Mesothelial cell of epicardium (in vitro differentiated cells): Measurements from ENCODE around the gene PHF23. TPM values are rescaled to one million over a fixed set of nuclear protein-coding genes. Genes with fewer than 3 reads are reported as not detected.
"Not testable (repeated sequence)": the region's sequence is repeated elsewhere in the genome, so short reads cannot be mapped to it uniquely, and the experiment has no call there.

Experiments
- DNase-seq, 2 experiments: peaks; one replicate each; pipeline ENCODE4 v3.0.0; 2021; ENCODE audit warnings: low spot score in 2 of 2; ENCODE audit not compliant: unreplicated experiment in 2 of 2
- H3K27ac Mint-ChIP-seq: 2 replicates; pipeline ENCODE4 v1.8.0; 2021; ENCODE audit warnings: mixed read lengths
- H3K27me3 Mint-ChIP-seq: 2 replicates; pipeline ENCODE4 v1.8.0; 2021; ENCODE audit warnings: low read depth, mixed read lengths
- H3K36me3 Mint-ChIP-seq: 2 replicates; pipeline ENCODE4 v1.8.0; 2021; ENCODE audit warnings: mixed read lengths
- H3K4me1 Mint-ChIP-seq: 2 replicates; pipeline ENCODE4 v1.8.0; 2021; ENCODE audit warnings: mixed read lengths
- H3K4me3 Mint-ChIP-seq: 2 replicates; pipeline ENCODE4 v1.8.0; 2021; ENCODE audit warnings: mild to moderate bottlenecking, moderate library complexity, mixed read lengths
- H3K9me3 Mint-ChIP-seq: 2 replicates; pipeline ENCODE4 v1.8.0; 2021; ENCODE audit warnings: mixed read lengths
- CTCF ChIP-seq: fragments of 200-600 bp; sonication (generic); IDR thresholded peaks from one replicate; pipeline ENCODE4 v1.5.0; 2021; ENCODE audit warnings: antibody characterized with exemption; ENCODE audit not compliant: unreplicated experiment
- total RNA-seq: library from RNA; stranded (reverse); gene quantifications from 3 replicates; pipeline ENCODE4 v1.2.1, GENCODE V29; 2021

Gene PHF23
- total RNA-seq, 1 donor from 2014 or later, result 57.1 TPM

GRCh38 chr17:7249830-7250229 lies 10.6 kb upstream of the PHF23 start:
- H3K4me1 Mint-ChIP-seq, result peaks cover 31% of the 10 kb centered on the region
- DNase-seq, result no peak
- H3K36me3 Mint-ChIP-seq, result peaks cover 15% of the 10 kb centered on the region
- no peak for TF ChIP-seq CTCF
- H3K4me3 Mint-ChIP-seq, result peak overlapping the region; percentile 87
- no peaks in the 10 kb centered on the region for H3K9me3 Mint-ChIP-seq
- H3K27me3 Mint-ChIP-seq, result no peaks in the 10 kb centered on the region
- peak overlapping the region; percentile 39 for H3K27ac Mint-ChIP-seq

- H3K36me3 Mint-ChIP-seq, result peaks cover 14% of the 10 kb centered on the region
- no peak for DNase-seq
- H3K4me1 Mint-ChIP-seq, result peaks cover 31% of the 10 kb centered on the region
- H3K27ac Mint-ChIP-seq, result peak overlapping the region; percentile 37
- H3K4me3 Mint-ChIP-seq, result peak overlapping the region; percentile 39
- no peaks in the 10 kb centered on the region for H3K9me3 Mint-ChIP-seq
- TF ChIP-seq CTCF, result no peak
- H3K27me3 Mint-ChIP-seq, result no peaks in the 10 kb centered on the region
Observed at GRCh38 chr17:7249214-7249613, 10.0 kb upstream of the PHF23 start.

GRCh38 chr17:7248796-7249195 lies 9.5 kb upstream of the PHF23 start:
- no peak for TF ChIP-seq CTCF
- peaks cover 31% of the 10 kb centered on the region for H3K4me1 Mint-ChIP-seq
- no peak overlapping the region for H3K4me3 Mint-ChIP-seq
- no peaks in the 10 kb centered on the region for H3K27me3 Mint-ChIP-seq
- no peak for DNase-seq
- no peak overlapping the region for H3K27ac Mint-ChIP-seq
- H3K36me3 Mint-ChIP-seq, result peaks cover 14% of the 10 kb centered on the region
- no peaks in the 10 kb centered on the region for H3K9me3 Mint-ChIP-seq

- Mint-ChIP-seq H3K9me3 (no peaks in the 10 kb centered on the region), H3K27ac (no peak overlapping the region), H3K36me3 (peaks cover 14% of the 10 kb centered on the region), H3K4me3 (no peak overlapping the region), H3K4me1 (peaks cover 30% of the 10 kb centered on the region), H3K27me3 (no peaks in the 10 kb centered on the region)
- no peak for TF ChIP-seq CTCF
- DNase-seq, result no peak
Observed at GRCh38 chr17:7246779-7247178, 7.5 kb upstream of the PHF23 start.

GRCh38 chr17:7243838-7244237 lies 4.6 kb upstream of the PHF23 start:
- H3K4me3 Mint-ChIP-seq, result peak overlapping the region; percentile 95
- H3K9me3 Mint-ChIP-seq, H3K27ac Mint-ChIP-seq, H3K27me3 Mint-ChIP-seq, DNase-seq: not testable (repeated sequence)
- H3K4me1 Mint-ChIP-seq, result peaks cover 33% of the 10 kb centered on the region
- H3K36me3 Mint-ChIP-seq, result peaks cover 21% of the 10 kb centered on the region

- Mint-ChIP-seq H3K27ac (peak overlapping the region; percentile 99), H3K36me3 (peaks cover 21% of the 10 kb centered on the region), H3K27me3 (no peaks in the 10 kb centered on the region), H3K9me3 (no peaks in the 10 kb centered on the region), H3K4me3 (peak overlapping the region; percentile 95), H3K4me1 (peaks cover 31% of the 10 kb centered on the region)
- TF ChIP-seq CTCF, result no peak
- DNase-seq, result no peak
Observed at GRCh38 chr17:7243453-7243729, 4.1 kb upstream of the PHF23 start.
